KOPT-K1 (cell line): ENCODE measurements around the gene PLEKHA6.

ENCODE experiments used
- H3K27ac ChIP-seq: fragments of 200-600 bp; sonication (generic); 2 replicates; pipeline ENCODE4 v1.5.1; 2016; ENCODE audit warnings: antibody characterized with exemption, mild to moderate bottlenecking, low read depth, low read length; ENCODE audit not compliant: poor library complexity, severe bottlenecking
- H3K36me3 ChIP-seq: fragments of 200-600 bp; sonication (generic); 2 replicates; pipeline ENCODE4 v1.5.1; 2017; ENCODE audit warnings: antibody characterized with exemption, mild to moderate bottlenecking, low read length, moderate library complexity; ENCODE audit not compliant: insufficient read depth
- H3K9me3 ChIP-seq: fragments of 200-600 bp; sonication (generic); 2 replicates; pipeline ENCODE4 v1.5.1; 2017; ENCODE audit warnings: antibody characterized with exemption, low read length, mild to moderate bottlenecking; ENCODE audit not compliant: insufficient read depth, poor library complexity, severe bottlenecking

PLEKHA6 gene

GRCh38 chr1:204368996-204369726, 9.4 kb upstream of the PLEKHA6 start:
- no peaks in the 10 kb centered on the region for H3K9me3 ChIP-seq
- no peak overlapping the region for H3K27ac ChIP-seq
- no peaks in the 10 kb centered on the region for H3K36me3 ChIP-seq

- Histone ChIP-seq H3K36me3 (no peaks in the 10 kb centered on the region), H3K27ac (no peak overlapping the region), H3K9me3 (no peaks in the 10 kb centered on the region)
Observed at GRCh38 chr1:204367956-204368355, 8.2 kb upstream of the PLEKHA6 start.

GRCh38 chr1:204367193-204367858, 7.6 kb upstream of the PLEKHA6 start:
- no peaks in the 10 kb centered on the region for H3K9me3 ChIP-seq
- no peaks in the 10 kb centered on the region for H3K36me3 ChIP-seq
- H3K27ac ChIP-seq = no peak overlapping the region

- Histone ChIP-seq H3K9me3 (no peaks in the 10 kb centered on the region), H3K36me3 (no peaks in the 10 kb centered on the region)
Observed at GRCh38 chr1:204366759-204367158, 7.0 kb upstream of the PLEKHA6 start.

GRCh38 chr1:204363335-204364114, 3.8 kb upstream of the PLEKHA6 start:
- no peaks in the 10 kb centered on the region for H3K9me3 ChIP-seq
- no peaks in the 10 kb centered on the region for H3K36me3 ChIP-seq
- H3K27ac ChIP-seq = no peak overlapping the region

More at GRCh38 chr1:204366759-204367158, 7.0 kb upstream of the PLEKHA6 start:
- no peak overlapping the region for H3K27ac ChIP-seq

GRCh38 chr1:204362984-204363334, 3.2 kb upstream of the PLEKHA6 start:
- no peak overlapping the region for H3K27ac ChIP-seq
- H3K36me3 ChIP-seq = no peaks in the 10 kb centered on the region
- no peaks in the 10 kb centered on the region for H3K9me3 ChIP-seq

- no peaks in the 10 kb centered on the region for H3K36me3 ChIP-seq
- H3K27ac ChIP-seq = no peak overlapping the region
- no peaks in the 10 kb centered on the region for H3K9me3 ChIP-seq
Observed at GRCh38 chr1:204361781-204362180, 2.1 kb upstream of the PLEKHA6 start.

GRCh38 chr1:204361341-204361771, 1.6 kb upstream of the PLEKHA6 start:
- Histone ChIP-seq H3K9me3 (no peaks in the 10 kb centered on the region), H3K36me3 (no peaks in the 10 kb centered on the region), H3K27ac (no peak overlapping the region)

GRCh38 chr1:204360314-204360713, 585 bp upstream of the PLEKHA6 start:
- Histone ChIP-seq H3K9me3 (no peaks in the 10 kb centered on the region), H3K27ac (no peak overlapping the region), H3K36me3 (no peaks in the 10 kb centered on the region)

GRCh38 chr1:204359131-204359473, 627 bp downstream of the PLEKHA6 start:
- Histone ChIP-seq H3K27ac (no peak overlapping the region), H3K36me3 (no peaks in the 10 kb centered on the region), H3K9me3 (no peaks in the 10 kb centered on the region)

GRCh38 chr1:204358605-204359004, 1.1 kb downstream of the PLEKHA6 start:
- Histone ChIP-seq H3K9me3 (no peaks in the 10 kb centered on the region), H3K27ac (no peak overlapping the region), H3K36me3 (no peaks in the 10 kb centered on the region)

- Histone ChIP-seq H3K9me3 (no peaks in the 10 kb centered on the region), H3K36me3 (no peaks in the 10 kb centered on the region), H3K27ac (no peak overlapping the region)
Observed at GRCh38 chr1:204357551-204358490, 1.9 kb downstream of the PLEKHA6 start.

GRCh38 chr1:204356997-204357396, 2.7 kb downstream of the PLEKHA6 start:
- Histone ChIP-seq H3K36me3 (no peaks in the 10 kb centered on the region), H3K27ac (no peak overlapping the region), H3K9me3 (no peaks in the 10 kb centered on the region)

- no peak overlapping the region for H3K27ac ChIP-seq
Observed at GRCh38 chr1:204355913-204356312, 3.8 kb downstream of the PLEKHA6 start.

More at GRCh38 chr1:204355913-204356312, 3.8 kb downstream of the PLEKHA6 start:
- Histone ChIP-seq H3K9me3 (no peaks in the 10 kb centered on the region), H3K36me3 (no peaks in the 10 kb centered on the region)
